HuH-7.5 (cell line): ENCODE results near the gene CHAT.

Experiments
- DNase-seq: peaks from one replicate; pipeline ENCODE4 v3.0.0; 2011; ENCODE audit warnings: low spot score

The CHAT gene

GRCh38 chr10:49597426-49598163, 16.2 kb upstream of the CHAT start:
- DNase-seq = no peak

- DNase-seq = no peak
Measured at GRCh38 chr10:49598164-49598856, 15.5 kb upstream of the CHAT start.

GRCh38 chr10:49598986-49599385, 14.9 kb upstream of the CHAT start:
- DNase-seq = no peak

GRCh38 chr10:49599546-49599945, 14.3 kb upstream of the CHAT start:
- DNase-seq = no peak

- no peak for DNase-seq
Measured at GRCh38 chr10:49600046-49600445, 13.8 kb upstream of the CHAT start.

GRCh38 chr10:49600781-49601400, 12.9 kb upstream of the CHAT start:
- no peak for DNase-seq

GRCh38 chr10:49601857-49602256, 12.0 kb upstream of the CHAT start:
- DNase-seq = no peak

- no peak for DNase-seq
Measured at GRCh38 chr10:49602380-49603023, 11.3 kb upstream of the CHAT start.

GRCh38 chr10:49605216-49605938, 8.5 kb upstream of the CHAT start:
- no peak for DNase-seq

GRCh38 chr10:49605939-49606509, 7.8 kb upstream of the CHAT start:
- no peak for DNase-seq

GRCh38 chr10:49606981-49607535, 6.8 kb upstream of the CHAT start:
- DNase-seq = peak; percentile 76

- DNase-seq = no peak
Measured at GRCh38 chr10:49608166-49609005, 5.5 kb upstream of the CHAT start.

- no peak for DNase-seq
Measured at GRCh38 chr10:49609006-49609282, 4.9 kb upstream of the CHAT start.

GRCh38 chr10:49609283-49610113, 4.3 kb upstream of the CHAT start:
- DNase-seq = no peak

GRCh38 chr10:49610114-49610457, 3.8 kb upstream of the CHAT start, which contains the start of gene SLC18A3:
TSS of gene SLC18A3 (plus strand) at chr10:49610310. CDS start at chr10:49610741, 431 bp downstream.
- DNase-seq = no peak

- DNase-seq = no peak
Measured at GRCh38 chr10:49610458-49611165, 3.2 kb upstream of the CHAT start.

- no peak for DNase-seq
Measured at GRCh38 chr10:49611166-49611815, 2.5 kb upstream of the CHAT start.

- DNase-seq = no peak
Measured at GRCh38 chr10:49611816-49612512, 1.9 kb upstream of the CHAT start.
